ENCODE data around the gene RBP4.

DNA sequence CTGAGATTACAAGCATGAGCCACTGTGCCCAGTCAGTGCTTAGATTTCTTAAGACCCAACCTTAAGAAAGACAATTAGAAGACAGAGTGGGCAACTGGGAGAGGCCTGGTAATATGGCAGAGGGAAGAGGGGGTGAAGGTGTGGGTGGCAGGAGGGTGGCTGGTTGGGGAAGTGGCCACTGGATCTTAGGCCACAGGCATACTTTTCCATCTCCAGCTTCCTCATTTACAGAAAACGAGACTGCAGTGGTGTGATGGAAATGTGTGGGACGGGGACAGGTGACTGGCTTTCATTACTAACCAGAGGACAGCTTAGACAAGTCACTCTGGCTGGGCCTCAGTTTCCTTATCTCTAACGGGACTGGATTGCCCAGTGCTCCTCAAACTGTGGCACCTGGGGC is 35.6 kb downstream of the RBP4 start:
- TF ChIP-seq, protein P1, sequence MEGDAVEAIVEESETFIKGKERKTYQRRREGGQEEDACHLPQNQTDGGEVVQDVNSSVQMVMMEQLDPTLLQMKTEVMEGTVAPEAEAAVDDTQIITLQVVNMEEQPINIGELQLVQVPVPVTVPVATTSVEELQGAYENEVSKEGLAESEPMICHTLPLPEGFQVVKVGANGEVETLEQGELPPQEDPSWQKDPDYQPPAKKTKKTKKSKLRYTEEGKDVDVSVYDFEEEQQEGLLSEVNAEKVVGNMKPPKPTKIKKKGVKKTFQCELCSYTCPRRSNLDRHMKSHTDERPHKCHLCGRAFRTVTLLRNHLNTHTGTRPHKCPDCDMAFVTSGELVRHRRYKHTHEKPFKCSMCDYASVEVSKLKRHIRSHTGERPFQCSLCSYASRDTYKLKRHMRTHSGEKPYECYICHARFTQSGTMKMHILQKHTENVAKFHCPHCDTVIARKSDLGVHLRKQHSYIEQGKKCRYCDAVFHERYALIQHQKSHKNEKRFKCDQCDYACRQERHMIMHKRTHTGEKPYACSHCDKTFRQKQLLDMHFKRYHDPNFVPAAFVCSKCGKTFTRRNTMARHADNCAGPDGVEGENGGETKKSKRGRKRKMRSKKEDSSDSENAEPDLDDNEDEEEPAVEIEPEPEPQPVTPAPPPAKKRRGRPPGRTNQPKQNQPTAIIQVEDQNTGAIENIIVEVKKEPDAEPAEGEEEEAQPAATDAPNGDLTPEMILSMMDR (IDR thresholded peaks at IDR 0.05; ENCODE audit: low read depth, low read length), result no peak
- TF ChIP-seq, protein P2, sequence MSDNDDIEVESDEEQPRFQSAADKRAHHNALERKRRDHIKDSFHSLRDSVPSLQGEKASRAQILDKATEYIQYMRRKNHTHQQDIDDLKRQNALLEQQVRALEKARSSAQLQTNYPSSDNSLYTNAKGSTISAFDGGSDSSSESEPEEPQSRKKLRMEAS (IDR thresholded peaks at IDR 0.05; ENCODE audit: low read depth, low read length), result no peak
- no peak for TF ChIP-seq POLR2A (IDR thresholded peaks at IDR 0.05; ENCODE audit: extremely low read depth, insufficient read length)
- TF ChIP-seq MYC (IDR thresholded peaks at IDR 0.05; ENCODE audit: low read depth, low read length), result no peak
